Peyer's patch (tissue), 4 donors: ENCODE measurements around the gene LYSMD1. TPM values are rescaled to one million over a fixed set of nuclear protein-coding genes. Genes with fewer than 3 reads are reported as not detected.

ENCODE experiments used
- DNase-seq, 3 donors: peaks; one replicate each; pipeline ENCODE4 v3.0.0-alpha.2; 2017 to 2019
- H3K27ac ChIP-seq, 4 donors: fragments of 200-600 bp; sonication (generic); one replicate each; pipeline ENCODE4 v1.5.1; 2016 to 2019
- H3K27me3 ChIP-seq, 2 donors: fragments of 200-600 bp; sonication (generic); one replicate each; pipeline ENCODE4 v1.5.1; 2019
- H3K36me3 ChIP-seq, 3 donors: fragments of 200-600 bp; sonication (generic); one replicate each; pipeline ENCODE4 v1.5.1; 2016 to 2019
- H3K4me1 ChIP-seq, 4 donors: fragments of 200-600 bp; sonication (generic); one replicate each; pipeline ENCODE4 v1.5.1; 2016 to 2019
- H3K4me3 ChIP-seq, 4 donors: fragments of 200-600 bp; sonication (generic); 1 replicate in 3 of 4; 2 replicates in 1 of 4; pipeline ENCODE4 v1.5.1; 2016 to 2019; ENCODE audit warnings: mild to moderate bottlenecking in 1 of 4
- H3K9me3 ChIP-seq, 4 donors: fragments of 200-600 bp; sonication (generic); one replicate each; pipeline ENCODE4 v1.5.1; 2016 to 2019; ENCODE audit warnings: mild to moderate bottlenecking in 1 of 4
- CTCF ChIP-seq, 6 experiments: fragments of 450-650 bp in 4 of 6; fragments of 200-600 bp in 2 of 6; sonication (generic) in 1 of 6; IDR thresholded peaks; one replicate each; pipeline ENCODE4 v1.5.1; 2017 to 2019; ENCODE audit warnings: antibody characterized with exemption in 6 of 6, mild to moderate bottlenecking in 3 of 6, moderate library complexity in 1 of 6
- POLR2A ChIP-seq, 2 donors: fragments of 450-650 bp; IDR thresholded peaks; one replicate each; pipeline ENCODE4 v1.5.1; 2017; ENCODE audit warnings: antibody characterized with exemption in 2 of 2, mild to moderate bottlenecking in 2 of 2, moderate library complexity in 2 of 2
- total RNA-seq, 4 donors: library from RNA; depleted of rRNA; stranded (reverse); fragments of >200 nt; gene quantifications; one replicate each; pipeline ENCODE4 v1.1.0, GENCODE V29; 2016

The LYSMD1 gene
- total RNA-seq, 4 donors from 2014 or later: 6.0 to 11.7 (median 10.2) TPM

GRCh38 chr1:151143986-151144385, 21.7 kb downstream of the LYSMD1 start:
- TF ChIP-seq CTCF (IDR thresholded peaks at IDR 0.05): no peak
- Histone ChIP-seq H3K9me3 (no peaks in the 10 kb centered on the region), H3K4me1 (peaks cover 0 to 30% (median 0%) of the 10 kb centered on the region in 4 donors), H3K36me3 (no peaks in the 10 kb centered on the region), H3K4me3 (no peak overlapping the region), H3K27ac (no peak overlapping the region), H3K27me3 (no peaks in the 10 kb centered on the region)
- no peak for DNase-seq

GRCh38 chr1:151143057-151143435, 22.7 kb downstream of the LYSMD1 start:
- H3K27ac ChIP-seq: no peak overlapping the region

GRCh38 chr1:151142411-151143056, 23.2 kb downstream of the LYSMD1 start:
- peaks cover 0 to 26% (median 0%) of the 10 kb centered on the region in 4 donors for H3K4me1 ChIP-seq
- H3K4me3 ChIP-seq: no peak overlapping the region
- no peaks in the 10 kb centered on the region for H3K27me3 ChIP-seq
- H3K9me3 ChIP-seq: no peaks in the 10 kb centered on the region
- no peaks in the 10 kb centered on the region for H3K36me3 ChIP-seq
- no peak for DNase-seq
- H3K27ac ChIP-seq: no peak overlapping the region
- TF ChIP-seq POLR2A (IDR thresholded peaks at IDR 0.05): no peak
- TF ChIP-seq CTCF (IDR thresholded peaks at IDR 0.05): no peak

More at GRCh38 chr1:151143057-151143435, 22.7 kb downstream of the LYSMD1 start:
- Histone ChIP-seq H3K36me3 (no peaks in the 10 kb centered on the region), H3K27me3 (no peaks in the 10 kb centered on the region), H3K4me1 (peaks cover 0 to 30% (median 0%) of the 10 kb centered on the region in 4 donors), H3K4me3 (no peak overlapping the region), H3K9me3 (no peaks in the 10 kb centered on the region)
- DNase-seq: no peak
- no peak for TF ChIP-seq CTCF (IDR thresholded peaks at IDR 0.05)

GRCh38 chr1:151137789-151138188, 27.9 kb downstream of the LYSMD1 start:
- H3K9me3 ChIP-seq: no peaks in the 10 kb centered on the region
- TF ChIP-seq CTCF (IDR thresholded peaks at IDR 0.05): no peak
- TF ChIP-seq POLR2A (IDR thresholded peaks at IDR 0.05): no peak
- no peak overlapping the region for H3K27ac ChIP-seq
- peaks cover 0 to 13% (median 0%) of the 10 kb centered on the region in 3 donors for H3K36me3 ChIP-seq
- no peak for DNase-seq
- no peak overlapping the region for H3K4me3 ChIP-seq
- no peaks in the 10 kb centered on the region for H3K27me3 ChIP-seq
- no peaks in the 10 kb centered on the region for H3K4me1 ChIP-seq

GRCh38 chr1:151135433-151136385, 30.0 kb downstream of the LYSMD1 start:
- H3K9me3 ChIP-seq: no peaks in the 10 kb centered on the region
- H3K4me1 ChIP-seq: peaks cover 0 to 8% (median 3%) of the 10 kb centered on the region in 4 donors
- TF ChIP-seq CTCF (IDR thresholded peaks at IDR 0.05) (no peak), POLR2A (IDR thresholded peaks at IDR 0.05) (no peak)
- no peaks in the 10 kb centered on the region for H3K27me3 ChIP-seq
- DNase-seq: no peak
- H3K27ac ChIP-seq: no peak overlapping the region
- H3K4me3 ChIP-seq: no peak overlapping the region
- peaks cover 0 to 13% (median 0%) of the 10 kb centered on the region in 3 donors for H3K36me3 ChIP-seq
